ENCODE results near the gene RNF217.
"Not testable (repeated sequence)": the region's sequence is repeated elsewhere in the genome, so short reads cannot be mapped to it uniquely, and the experiment has no call there.

The RNF217 gene

GRCh38 chr6:125123051-125123450, 160.8 kb downstream of the RNF217 start:
- no peak for DNase-seq (ENCODE audit: low read depth in 2 of 2)

- no peak for DNase-seq (ENCODE audit: low read depth in 2 of 2)
Observed at GRCh38 chr6:125123468-125124048, 161.3 kb downstream of the RNF217 start.

- DNase-seq (ENCODE audit: low read depth in 2 of 2), result no peak
Observed at GRCh38 chr6:125124049-125124669, 161.9 kb downstream of the RNF217 start.

- not testable (repeated sequence) for DNase-seq (ENCODE audit: low read depth in 2 of 2)
Observed at GRCh38 chr6:125125856-125126255, 163.6 kb downstream of the RNF217 start.

- no peak for DNase-seq (ENCODE audit: low read depth in 2 of 2)
Observed at GRCh38 chr6:125129354-125129753, 167.1 kb downstream of the RNF217 start.

- DNase-seq (ENCODE audit: low read depth in 2 of 2), result no peak
Observed at GRCh38 chr6:125132058-125132457, 169.8 kb downstream of the RNF217 start.

GRCh38 chr6:125136378-125136777, 174.1 kb downstream of the RNF217 start:
- DNase-seq (ENCODE audit: low read depth in 2 of 2), result no peak

- no peak for DNase-seq (ENCODE audit: low read depth in 2 of 2)
Observed at GRCh38 chr6:125138083-125138482, 175.8 kb downstream of the RNF217 start.

GRCh38 chr6:125140808-125141207, 178.6 kb downstream of the RNF217 start:
- DNase-seq (ENCODE audit: low read depth in 2 of 2), result no peak
